ENCODE measurements around the gene ISYNA1. TPM values are rescaled to one million over a fixed set of nuclear protein-coding genes. Genes with fewer than 3 reads are reported as not detected.

The ISYNA1 gene
- total RNA-seq, 1 experiment from 2014 or later: 129 TPM

DNA sequence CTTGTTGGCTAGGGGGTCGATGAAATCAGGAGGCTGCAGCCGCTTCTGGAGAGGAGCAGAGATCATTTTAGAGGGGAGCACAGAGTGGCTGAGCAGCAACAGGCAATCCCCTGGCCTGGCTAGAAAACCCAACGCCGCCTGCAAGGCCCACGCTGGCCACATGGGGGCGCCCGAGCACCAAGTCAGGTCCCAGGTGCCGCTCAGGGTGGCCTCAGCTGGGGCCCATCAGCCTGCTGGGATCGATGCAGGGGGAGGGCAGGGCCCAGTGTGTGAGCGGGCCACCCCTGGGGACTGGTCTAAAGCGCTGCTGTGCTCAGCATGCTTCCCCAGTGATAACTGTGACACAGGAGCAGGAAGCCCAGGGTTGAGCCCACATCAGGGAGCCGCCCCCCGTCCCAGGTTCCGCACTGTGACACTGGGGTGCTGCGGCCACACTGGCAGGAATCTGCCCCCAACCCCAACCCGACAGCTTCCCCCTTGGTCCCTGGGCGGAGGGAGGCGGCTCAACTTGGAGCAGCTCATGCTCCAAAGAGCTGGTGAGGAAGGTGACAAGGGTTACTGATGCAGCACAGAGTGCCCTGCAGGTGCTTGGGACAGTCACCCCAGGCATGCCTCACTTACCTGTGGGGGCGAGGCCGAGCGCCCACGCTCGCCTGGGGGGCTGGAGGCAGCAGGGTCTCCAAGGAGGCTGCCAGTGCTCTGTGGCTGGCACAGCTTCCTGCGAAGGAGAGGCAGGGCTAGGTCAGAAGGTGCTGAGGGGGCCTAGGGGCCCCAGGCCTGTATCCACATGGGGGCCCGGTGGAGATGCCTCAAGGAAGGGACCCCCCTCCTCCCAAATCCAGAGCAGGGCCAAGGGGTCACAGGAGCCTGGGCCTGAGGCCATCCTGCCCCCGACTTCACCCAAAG, 13.3 kb upstream of the ISYNA1 start:
- no peaks in the 10 kb centered on the region for H3K9me2 ChIP-seq (ENCODE audit: insufficient read depth)
- peaks cover 33% of the 10 kb centered on the region for H3F3A ChIP-seq (ENCODE audit: insufficient read depth, low read depth)
- no peak overlapping the region for H3K27ac ChIP-seq
- H4K20me1 ChIP-seq (ENCODE audit: insufficient read depth): peaks cover 30% of the 10 kb centered on the region
- ChIA-PET CTCF (interaction anchor here (0.6 to 1.2 kb wide), 4 partner anchors 11 to 403 kb away, joined by 4 to 7 read pairs (median 4); no protein-coding TSS in a partner anchor), POLR2A (ENCODE audit: unreplicated experiment) (interaction anchor here (0.7 kb wide), 1 partner anchor 403 kb away, joined by 4 read pairs; no protein-coding TSS in a partner anchor)
- H3K4me2 ChIP-seq: no peak overlapping the region
- no peak overlapping the region for H3K4me3 ChIP-seq
- no peak for TF ChIP-seq EZH2 (IDR thresholded peaks at IDR 0.05; ENCODE audit: low read depth)
- TF ChIP-seq, protein P1, sequence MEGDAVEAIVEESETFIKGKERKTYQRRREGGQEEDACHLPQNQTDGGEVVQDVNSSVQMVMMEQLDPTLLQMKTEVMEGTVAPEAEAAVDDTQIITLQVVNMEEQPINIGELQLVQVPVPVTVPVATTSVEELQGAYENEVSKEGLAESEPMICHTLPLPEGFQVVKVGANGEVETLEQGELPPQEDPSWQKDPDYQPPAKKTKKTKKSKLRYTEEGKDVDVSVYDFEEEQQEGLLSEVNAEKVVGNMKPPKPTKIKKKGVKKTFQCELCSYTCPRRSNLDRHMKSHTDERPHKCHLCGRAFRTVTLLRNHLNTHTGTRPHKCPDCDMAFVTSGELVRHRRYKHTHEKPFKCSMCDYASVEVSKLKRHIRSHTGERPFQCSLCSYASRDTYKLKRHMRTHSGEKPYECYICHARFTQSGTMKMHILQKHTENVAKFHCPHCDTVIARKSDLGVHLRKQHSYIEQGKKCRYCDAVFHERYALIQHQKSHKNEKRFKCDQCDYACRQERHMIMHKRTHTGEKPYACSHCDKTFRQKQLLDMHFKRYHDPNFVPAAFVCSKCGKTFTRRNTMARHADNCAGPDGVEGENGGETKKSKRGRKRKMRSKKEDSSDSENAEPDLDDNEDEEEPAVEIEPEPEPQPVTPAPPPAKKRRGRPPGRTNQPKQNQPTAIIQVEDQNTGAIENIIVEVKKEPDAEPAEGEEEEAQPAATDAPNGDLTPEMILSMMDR (conservative IDR thresholded peaks at IDR 0.05): peak; percentile 99
- no peaks in the 10 kb centered on the region for H3K9me3 ChIP-seq (ENCODE audit: insufficient read depth, low read depth)
- intact Hi-C loops (cut with micrococcal nuclease; ENCODE audit: unreplicated experiment): loop anchor here (2.0 to 10.0 kb wide), 2 partner anchors 464 to 534 kb away; no protein-coding TSS in a partner anchor
- no TSS peak for BruUV-seq (replicated peaks)
- no peak overlapping the region for H2AFZ ChIP-seq
- H3K79me2 ChIP-seq (ENCODE audit: low read depth): no peaks in the 10 kb centered on the region
- peaks cover 7% of the 10 kb centered on the region; the same call in 1 of the 2 replicates for H3K36me3 ChIP-seq (ENCODE audit: low read depth)
- H3K27me3 ChIP-seq (ENCODE audit: insufficient read depth, low read depth): no peaks in the 10 kb centered on the region
- peak; percentile 54 to 83 for DNase-seq
- H3K4me1 ChIP-seq (replicated peaks; ENCODE audit: insufficient read depth): peaks cover 17% of the 10 kb centered on the region

DNA sequence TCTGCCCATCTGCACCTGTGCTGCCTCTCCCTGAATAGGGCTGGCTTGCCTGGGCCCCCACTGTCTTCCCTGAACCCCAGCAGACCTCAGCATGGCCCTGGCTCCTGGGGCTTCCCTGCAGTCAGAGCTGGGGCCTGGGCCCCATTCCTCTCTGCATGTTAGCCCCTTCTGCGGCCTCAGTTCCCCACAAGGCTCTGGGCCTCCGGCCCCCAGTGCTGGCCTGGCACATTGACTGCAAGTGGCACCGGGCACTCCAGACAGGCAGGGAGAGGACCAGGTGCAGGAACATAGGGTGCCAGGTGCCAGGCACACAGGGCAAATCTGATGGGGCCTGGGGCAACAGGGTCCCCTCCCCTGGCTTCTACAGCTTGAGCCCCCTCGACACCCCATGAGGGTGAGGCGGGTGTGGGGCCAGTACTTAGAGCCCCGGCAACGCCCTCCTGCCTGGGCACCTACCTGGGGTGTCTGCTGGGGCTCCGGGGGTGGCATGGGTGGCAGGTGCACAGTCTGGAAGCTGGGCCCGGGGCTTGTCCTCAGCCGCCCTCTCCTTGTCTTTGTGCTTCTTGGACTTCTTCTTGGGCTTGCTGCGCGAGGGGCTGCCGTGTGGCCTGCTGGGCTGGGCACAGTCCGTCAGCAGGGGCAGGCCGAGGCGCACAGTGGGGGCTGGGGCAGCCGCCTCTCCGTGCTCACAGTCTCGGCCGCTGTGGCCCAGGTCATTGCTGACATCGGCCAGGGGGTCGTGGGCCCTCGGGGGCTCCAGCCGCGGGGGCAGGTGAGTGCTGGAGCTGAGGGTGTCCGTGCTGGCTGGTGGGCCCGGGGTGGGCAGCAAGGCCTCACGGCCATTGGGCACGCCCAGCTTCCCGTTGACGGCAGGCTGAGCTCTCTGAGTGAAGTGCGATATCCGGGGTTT, 12.3 kb upstream of the ISYNA1 start:
- Histone ChIP-seq H3K79me2 (ENCODE audit: low read depth) (no peaks in the 10 kb centered on the region), H3K4me1 (replicated peaks; ENCODE audit: insufficient read depth) (peaks cover 25% of the 10 kb centered on the region), H3K9me3 (ENCODE audit: insufficient read depth, low read depth) (no peaks in the 10 kb centered on the region), H3K4me2 (no peak overlapping the region), H3K9me2 (ENCODE audit: insufficient read depth) (no peaks in the 10 kb centered on the region), H3K27ac (no peak overlapping the region), H3K36me3 (ENCODE audit: low read depth) (peaks cover 7% of the 10 kb centered on the region; the same call in 1 of the 2 replicates), H3F3A (ENCODE audit: insufficient read depth, low read depth) (peaks cover 29% of the 10 kb centered on the region), H3K4me3 (no peak overlapping the region), H3K27me3 (ENCODE audit: insufficient read depth, low read depth) (no peaks in the 10 kb centered on the region), H4K20me1 (ENCODE audit: insufficient read depth) (peaks cover 30% of the 10 kb centered on the region), H2AFZ (no peak overlapping the region)
- DNase-seq: no peak
- BruUV-seq (replicated peaks): no TSS peak
- no peak for TF ChIP-seq EZH2 (IDR thresholded peaks at IDR 0.05; ENCODE audit: low read depth)
- TF ChIP-seq, protein P1 (conservative IDR thresholded peaks at IDR 0.05): no peak
- intact Hi-C loops (cut with micrococcal nuclease; ENCODE audit: unreplicated experiment): loop anchor here (2.0 to 10.0 kb wide), 2 partner anchors 465 to 535 kb away; no protein-coding TSS in a partner anchor
- ChIA-PET CTCF (interaction anchor here (1.2 kb wide), 1 partner anchor 11 kb away, joined by 5 read pairs; no protein-coding TSS in a partner anchor), POLR2A (ENCODE audit: unreplicated experiment) (interaction anchor here (0.7 kb wide), 1 partner anchor 404 kb away, joined by 4 read pairs; no protein-coding TSS in a partner anchor)

DNA sequence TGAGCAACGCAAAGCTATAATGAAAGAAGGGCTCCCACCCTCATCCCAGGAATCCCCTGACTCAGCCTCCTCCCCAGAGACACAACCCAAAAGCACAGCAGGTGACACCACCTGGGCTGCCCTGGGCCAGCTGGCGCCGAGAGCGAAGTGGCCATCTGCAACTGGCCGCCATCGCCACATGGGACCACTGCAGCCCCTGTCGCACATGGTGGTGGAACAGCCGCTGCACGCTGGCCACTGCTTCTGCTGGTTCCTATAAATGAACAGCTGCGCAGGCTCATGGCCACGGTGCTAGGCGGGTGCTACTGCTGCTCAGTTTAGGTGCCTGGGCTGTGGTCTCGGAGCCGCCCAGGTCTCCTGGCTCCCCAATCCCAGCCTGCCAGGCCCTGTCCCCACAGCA, 11.6 kb upstream of the ISYNA1 start:
- CTCF ChIA-PET: no interaction called here

More for the DNA sequence above, 11.6 kb upstream of the ISYNA1 start:
- Histone ChIP-seq H3K9me3 (ENCODE audit: insufficient read depth, low read depth) (no peaks in the 10 kb centered on the region), H3K79me2 (ENCODE audit: low read depth) (no peaks in the 10 kb centered on the region), H2AFZ (no peak overlapping the region), H3K4me2 (no peak overlapping the region), H3K27me3 (ENCODE audit: insufficient read depth, low read depth) (no peaks in the 10 kb centered on the region), H3F3A (ENCODE audit: insufficient read depth, low read depth) (peaks cover 27% of the 10 kb centered on the region), H3K4me1 (replicated peaks; ENCODE audit: insufficient read depth) (peaks cover 30% of the 10 kb centered on the region), H3K27ac (no peak overlapping the region), H3K4me3 (no peak overlapping the region), H3K9me2 (ENCODE audit: insufficient read depth) (no peaks in the 10 kb centered on the region), H4K20me1 (ENCODE audit: insufficient read depth) (peaks cover 30% of the 10 kb centered on the region), H3K36me3 (ENCODE audit: low read depth) (peaks cover 7% of the 10 kb centered on the region; the same call in 1 of the 2 replicates)
- TF ChIP-seq EZH2 (IDR thresholded peaks at IDR 0.05; ENCODE audit: low read depth): no peak
- BruUV-seq (replicated peaks): no TSS peak
- intact Hi-C loops (cut with micrococcal nuclease; ENCODE audit: unreplicated experiment): no loop called here
- no peak for DNase-seq
- POLR2A ChIA-PET (ENCODE audit: unreplicated experiment): no interaction called here
